HG03103 (cell line): ENCODE measurements around the gene ZNF225.
A peak's percentile ranks its signal among the peaks of the same experiment; 100 is the strongest.
"Not testable (repeated sequence)": the region's sequence is repeated elsewhere in the genome, so short reads cannot be mapped to it uniquely, and the experiment has no call there.

Experiments used
- ATAC-seq: cut with Tn5 transposase; IDR thresholded peaks from one replicate; pipeline ENCODE4 v1.9.1; 2021; ENCODE audit warnings: low read depth; ENCODE audit not compliant: unreplicated experiment

Gene ZNF225

GRCh38 chr19:44113138-44113783, at the start of gene ZNF225:
Gene ZNF225, plus strand, starts transcription at chr19:44113399. Its CDS starts 2,429 bp downstream, at chr19:44115828.
- ATAC-seq, result peak; percentile 82

- no peak for ATAC-seq
Measured at GRCh38 chr19:44066305-44066704, 46.9 kb upstream of the ZNF225 start.

- ATAC-seq, result no peak
Measured at GRCh38 chr19:44069415-44069814, 43.8 kb upstream of the ZNF225 start.

- ATAC-seq, result peak; percentile 93
Measured at GRCh38 chr19:44071824-44072542, 41.2 kb upstream of the ZNF225 start, which contains the start of gene ZNF284. Gene ZNF284, plus strand, starts transcription at chr19:44072159. Its CDS starts 4,231 bp downstream, at chr19:44076390.

- no peak for ATAC-seq
Measured at GRCh38 chr19:44072543-44073401, 40.4 kb upstream of the ZNF225 start.

- ATAC-seq, result no peak
Measured at GRCh38 chr19:44076325-44076724, 36.9 kb upstream of the ZNF225 start.

- no peak for ATAC-seq
Measured at GRCh38 chr19:44092108-44092507, 21.1 kb upstream of the ZNF225 start.

GRCh38 chr19:44093931-44094765, 19.1 kb upstream of the ZNF225 start, which contains the start of gene ZNF224:
Gene ZNF224, plus strand, starts transcription at chr19:44094361. Its CDS starts 3,513 bp downstream, at chr19:44097874.
- ATAC-seq, result peak; percentile 81

- ATAC-seq, result no peak
Measured at GRCh38 chr19:44107751-44108150, 5.4 kb upstream of the ZNF225 start.

- ATAC-seq, result no peak
Measured at GRCh38 chr19:44109458-44109857, 3.7 kb upstream of the ZNF225 start.

GRCh38 chr19:44111910-44112463, 1.2 kb upstream of the ZNF225 start:
- ATAC-seq, result no peak

GRCh38 chr19:44112802-44113137, 429 bp upstream of the ZNF225 start:
- ATAC-seq, result no peak

- ATAC-seq, result peak; percentile 13
Measured at GRCh38 chr19:44113784-44114390, 688 bp downstream of the ZNF225 start.

GRCh38 chr19:44121162-44121561, 8.0 kb downstream of the ZNF225 start:
- not testable (repeated sequence) for ATAC-seq

- no peak for ATAC-seq
Measured at GRCh38 chr19:44131955-44132354, 18.8 kb downstream of the ZNF225 start.

GRCh38 chr19:44141191-44142058, 28.2 kb downstream of the ZNF225 start, which contains the start of gene ZNF234:
Gene ZNF234, plus strand, starts transcription at chr19:44141554. Its CDS starts 3,079 bp downstream, at chr19:44144633.
- no peak for ATAC-seq

- ATAC-seq, result no peak
Measured at GRCh38 chr19:44142059-44142433, 28.8 kb downstream of the ZNF225 start.

- ATAC-seq, result no peak
Measured at GRCh38 chr19:44149776-44150175, 36.6 kb downstream of the ZNF225 start.
